ENCODE data around the gene UTS2.

GRCh38 chr1:7856345-7856744, 3.5 kb upstream of the UTS2 start:
- TF ChIP-seq FOXS1 (CRISPR knock-in tag; IDR thresholded peaks at IDR 0.05) (no peak), EP300 (IDR thresholded peaks at IDR 0.05) (no peak), KDM5A (IDR thresholded peaks at IDR 0.05) (no peak), HOXA7 (CRISPR knock-in tag; IDR thresholded peaks at IDR 0.05) (no peak)
- TF ChIP-seq, protein P1, sequence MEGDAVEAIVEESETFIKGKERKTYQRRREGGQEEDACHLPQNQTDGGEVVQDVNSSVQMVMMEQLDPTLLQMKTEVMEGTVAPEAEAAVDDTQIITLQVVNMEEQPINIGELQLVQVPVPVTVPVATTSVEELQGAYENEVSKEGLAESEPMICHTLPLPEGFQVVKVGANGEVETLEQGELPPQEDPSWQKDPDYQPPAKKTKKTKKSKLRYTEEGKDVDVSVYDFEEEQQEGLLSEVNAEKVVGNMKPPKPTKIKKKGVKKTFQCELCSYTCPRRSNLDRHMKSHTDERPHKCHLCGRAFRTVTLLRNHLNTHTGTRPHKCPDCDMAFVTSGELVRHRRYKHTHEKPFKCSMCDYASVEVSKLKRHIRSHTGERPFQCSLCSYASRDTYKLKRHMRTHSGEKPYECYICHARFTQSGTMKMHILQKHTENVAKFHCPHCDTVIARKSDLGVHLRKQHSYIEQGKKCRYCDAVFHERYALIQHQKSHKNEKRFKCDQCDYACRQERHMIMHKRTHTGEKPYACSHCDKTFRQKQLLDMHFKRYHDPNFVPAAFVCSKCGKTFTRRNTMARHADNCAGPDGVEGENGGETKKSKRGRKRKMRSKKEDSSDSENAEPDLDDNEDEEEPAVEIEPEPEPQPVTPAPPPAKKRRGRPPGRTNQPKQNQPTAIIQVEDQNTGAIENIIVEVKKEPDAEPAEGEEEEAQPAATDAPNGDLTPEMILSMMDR (IDR thresholded peaks at IDR 0.05), result no peak

All from A549 (cell line).